HepG2 (cell line): ENCODE data around the gene FRMD8. TPM values are rescaled to one million over a fixed set of nuclear protein-coding genes. Genes with fewer than 3 reads are reported as not detected.

Experiments used
- ETV6 ChIP-seq: sonication (generic); formaldehyde crosslinking; conservative IDR thresholded peaks from 2 replicates; pipeline ENCODE4 v1.4.0; 2020; ENCODE audit warnings: missing genetic modification reagents
- FIP1L1 ChIP-seq: fragments of 200-400 bp; formaldehyde crosslinking; IDR thresholded peaks from 2 replicates; pipeline ENCODE4 v1.6.1; 2018; ENCODE audit warnings: low read depth, mild to moderate bottlenecking, low read length, moderate library complexity, borderline replicate concordance; ENCODE audit not compliant: insufficient read depth
- GATAD2A ChIP-seq: IDR thresholded peaks from 2 replicates; pipeline ENCODE4 v1.6.1; 2016
- HDAC1 ChIP-seq: sonication (generic); formaldehyde crosslinking; IDR thresholded peaks from 2 replicates; pipeline ENCODE4 v1.5.1; 2020; ENCODE audit warnings: mild to moderate bottlenecking, missing genetic modification reagents
- HOXA3 ChIP-seq: sonication (generic); formaldehyde crosslinking; IDR thresholded peaks from 2 replicates; pipeline ENCODE4 v1.5.0; 2020; ENCODE audit warnings: missing genetic modification reagents
- MZF1 ChIP-seq: sonication (generic); formaldehyde crosslinking; IDR thresholded peaks from 2 replicates; pipeline ENCODE4 v1.8.1; 2023; ENCODE audit warnings: mild to moderate bottlenecking, missing genetic modification reagents, borderline replicate concordance
- NFATC3 ChIP-seq: sonication (generic); formaldehyde crosslinking; IDR thresholded peaks from 2 replicates; pipeline ENCODE4 v1.5.1; 2020; ENCODE audit warnings: mild to moderate bottlenecking, missing genetic modification reagents
- REPIN1 ChIP-seq: sonication (generic); formaldehyde crosslinking; IDR thresholded peaks from 2 replicates; pipeline ENCODE4 v1.8.0; 2022; ENCODE audit warnings: missing genetic modification reagents, low read depth, mild to moderate bottlenecking, borderline replicate concordance
- SAFB2 ChIP-seq: sonication (generic); formaldehyde crosslinking; IDR thresholded peaks from 2 replicates; pipeline ENCODE4 v1.5.1; 2020; ENCODE audit warnings: missing genetic modification reagents, low read depth, mild to moderate bottlenecking, borderline replicate concordance
- SAP130 ChIP-seq: IDR thresholded peaks from 2 replicates; pipeline ENCODE4 v1.6.1; 2016; ENCODE audit warnings: low read depth
- ZFP41 ChIP-seq: sonication (generic); formaldehyde crosslinking; IDR thresholded peaks from 2 replicates; pipeline ENCODE4 v1.4.0; 2020; ENCODE audit warnings: mild to moderate bottlenecking, missing genetic modification reagents, borderline replicate concordance
- ZKSCAN8 ChIP-seq: IDR thresholded peaks from 2 replicates; pipeline ENCODE4 v1.6.1; 2016; ENCODE audit warnings: borderline replicate concordance, missing genetic modification reagents, missing compliant biosample characterization
- ZNF256 ChIP-seq: sonication (generic); formaldehyde crosslinking; conservative IDR thresholded peaks from 2 replicates; pipeline ENCODE4 v1.4.0; 2020; ENCODE audit warnings: missing genetic modification reagents
- ZNF350 ChIP-seq: sonication (generic); formaldehyde crosslinking; IDR thresholded peaks from 2 replicates; pipeline ENCODE4 v1.4.0; 2020; ENCODE audit warnings: mild to moderate bottlenecking, low read depth, missing genetic modification reagents, borderline replicate concordance
- ZNF44 ChIP-seq: sonication (generic); formaldehyde crosslinking; IDR thresholded peaks from 2 replicates; pipeline ENCODE4 v1.5.1; 2020; ENCODE audit warnings: mild to moderate bottlenecking, missing genetic modification reagents
- ZNF441 ChIP-seq: sonication (generic); formaldehyde crosslinking; IDR thresholded peaks from 2 replicates; pipeline ENCODE4 v1.7.0; 2021; ENCODE audit warnings: missing genetic modification reagents, borderline replicate concordance
- ZNF550 ChIP-seq: sonication (generic); formaldehyde crosslinking; IDR thresholded peaks from 2 replicates; pipeline ENCODE4 v1.4.0; 2020; ENCODE audit warnings: mild to moderate bottlenecking, missing genetic modification reagents, borderline replicate concordance
- ZNF747 ChIP-seq: sonication (generic); formaldehyde crosslinking; IDR thresholded peaks from 2 replicates; pipeline ENCODE4 v1.8.1; 2023; ENCODE audit warnings: missing genetic modification reagents, mild to moderate bottlenecking, borderline replicate concordance
- polyA plus RNA-seq, 8 experiments: library from polyadenylated mRNA; depleted of rRNA in 3 of 8; stranded (reverse) in 7 of 8; unstranded in 1 of 8; fragments of >200 nt; fragmentation: Illumina TruSeq in 4 of 8; extraction: Trizol in 4 of 8; gene quantifications; 2 replicates each; pipeline versions ENCODE4 v1.2.1 to v1.2.3, GENCODE V29; 2011 to 2016; ENCODE audit warnings: low read depth in 4 of 8, missing spikeins in 1 of 8, mixed read lengths in 1 of 8; ENCODE audit not compliant: insufficient read depth in 1 of 8
- total RNA-seq, 5 experiments: library from RNA; depleted of rRNA; stranded (reverse); fragments of >200 nt; fragmentation: Illumina TruSeq; extraction: Trizol; gene quantifications; 2 replicates each; pipeline ENCODE4 v1.2.3, GENCODE V29; 2016; ENCODE audit warnings: low read depth in 1 of 5
- TF ChIP-seq, protein P1 (sequence below): sonication (generic); formaldehyde crosslinking; IDR thresholded peaks from 2 replicates; pipeline ENCODE4 v1.5.1; 2020; ENCODE audit warnings: mild to moderate bottlenecking, missing genetic modification reagents, moderate library complexity
- TF ChIP-seq, protein P2 (sequence below): sonication (generic); formaldehyde crosslinking; IDR thresholded peaks from 2 replicates; pipeline ENCODE4 v1.5.0; 2020; ENCODE audit warnings: missing genetic modification reagents
- TF ChIP-seq, protein P3 (sequence below): sonication (generic); formaldehyde crosslinking; IDR thresholded peaks from 2 replicates; pipeline ENCODE4 v1.5.0; 2020; ENCODE audit warnings: missing genetic modification reagents, mild to moderate bottlenecking, borderline replicate concordance
- TF ChIP-seq, protein P4 (sequence below): sonication (generic); formaldehyde crosslinking; IDR thresholded peaks from 2 replicates; pipeline ENCODE4 v1.4.0; 2020; ENCODE audit warnings: missing genetic modification reagents

The FRMD8 gene
- total and polyA plus RNA-seq, 2 of the 13 experiments (the other 11 are each of a cell fraction or from before 2014, with no cell fraction given): 5.8 to 20.6 TPM

DNA sequence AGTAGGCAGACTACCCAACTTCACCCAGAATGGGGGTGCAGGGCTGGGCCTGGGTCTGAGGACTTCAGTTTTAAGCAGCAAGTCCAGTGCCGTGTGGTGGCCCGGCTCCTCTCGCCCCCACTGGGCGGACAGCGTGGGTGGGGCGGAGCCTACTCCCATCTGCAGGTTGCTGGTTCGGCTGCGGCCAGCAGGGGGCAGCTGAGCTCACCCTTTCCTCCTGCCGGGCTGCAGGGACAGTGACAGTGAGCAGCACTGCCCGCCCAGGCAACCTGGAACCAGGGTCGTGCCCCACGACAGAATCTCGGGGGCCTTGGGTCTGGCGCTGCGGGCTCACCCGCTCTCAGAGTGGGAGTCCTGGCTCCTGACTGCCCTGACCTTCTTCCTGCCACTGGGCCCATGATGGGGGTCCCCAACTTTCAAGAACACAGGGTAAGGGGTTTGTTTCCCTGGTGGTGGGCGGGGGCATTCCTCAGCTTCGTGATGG lies 29.9 kb downstream of the FRMD8 start (continued):
- TF ChIP-seq, protein P1, sequence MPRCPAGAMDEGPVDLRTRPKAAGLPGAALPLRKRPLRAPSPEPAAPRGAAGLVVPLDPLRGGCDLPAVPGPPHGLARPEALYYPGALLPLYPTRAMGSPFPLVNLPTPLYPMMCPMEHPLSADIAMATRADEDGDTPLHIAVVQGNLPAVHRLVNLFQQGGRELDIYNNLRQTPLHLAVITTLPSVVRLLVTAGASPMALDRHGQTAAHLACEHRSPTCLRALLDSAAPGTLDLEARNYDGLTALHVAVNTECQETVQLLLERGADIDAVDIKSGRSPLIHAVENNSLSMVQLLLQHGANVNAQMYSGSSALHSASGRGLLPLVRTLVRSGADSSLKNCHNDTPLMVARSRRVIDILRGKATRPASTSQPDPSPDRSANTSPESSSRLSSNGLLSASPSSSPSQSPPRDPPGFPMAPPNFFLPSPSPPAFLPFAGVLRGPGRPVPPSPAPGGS (CRISPR knock-in tag): no peak; the same call in 1 of the 2 replicates
- TF ChIP-seq SAP130 (peak; percentile 90), ETV6 (CRISPR knock-in tag) (peak; percentile 42; the same call in 1 of the 2 replicates), GATAD2A (CRISPR knock-in tag) (peak; percentile 66; the same call in 1 of the 2 replicates), ZNF747 (CRISPR knock-in tag) (0 out of 2 replicates have a peak, but pooled peaks have one; percentile 37), NFATC3 (CRISPR knock-in tag) (no peak; the same call in 1 of the 2 replicates), ZNF350 (CRISPR knock-in tag) (peak; percentile 63), ZNF256 (0 out of 2 replicates have a peak, but pooled peaks have one; percentile 36), ZNF441 (CRISPR knock-in tag) (peak; percentile 79; the same call in 1 of the 2 replicates), HDAC1 (CRISPR knock-in tag) (peak; percentile 51; the same call in 1 of the 2 replicates), ZNF44 (CRISPR knock-in tag) (no peak; the same call in 1 of the 2 replicates), SAFB2 (CRISPR knock-in tag) (peak; percentile 56; the same call in 1 of the 2 replicates), HOXA3 (peak; percentile 54; the same call in 1 of the 2 replicates), ZKSCAN8 (CRISPR knock-in tag) (0 out of 2 replicates have a peak, but pooled peaks have one; percentile 14), ZFP41 (CRISPR knock-in tag) (no peak), ZNF550 (CRISPR knock-in tag) (no peak), MZF1 (CRISPR knock-in tag) (no peak), REPIN1 (CRISPR knock-in tag) (peak; percentile 30; the same call in 1 of the 2 replicates), FIP1L1 (peak; percentile 78; the same call in 1 of the 2 replicates)
- TF ChIP-seq, protein P2, sequence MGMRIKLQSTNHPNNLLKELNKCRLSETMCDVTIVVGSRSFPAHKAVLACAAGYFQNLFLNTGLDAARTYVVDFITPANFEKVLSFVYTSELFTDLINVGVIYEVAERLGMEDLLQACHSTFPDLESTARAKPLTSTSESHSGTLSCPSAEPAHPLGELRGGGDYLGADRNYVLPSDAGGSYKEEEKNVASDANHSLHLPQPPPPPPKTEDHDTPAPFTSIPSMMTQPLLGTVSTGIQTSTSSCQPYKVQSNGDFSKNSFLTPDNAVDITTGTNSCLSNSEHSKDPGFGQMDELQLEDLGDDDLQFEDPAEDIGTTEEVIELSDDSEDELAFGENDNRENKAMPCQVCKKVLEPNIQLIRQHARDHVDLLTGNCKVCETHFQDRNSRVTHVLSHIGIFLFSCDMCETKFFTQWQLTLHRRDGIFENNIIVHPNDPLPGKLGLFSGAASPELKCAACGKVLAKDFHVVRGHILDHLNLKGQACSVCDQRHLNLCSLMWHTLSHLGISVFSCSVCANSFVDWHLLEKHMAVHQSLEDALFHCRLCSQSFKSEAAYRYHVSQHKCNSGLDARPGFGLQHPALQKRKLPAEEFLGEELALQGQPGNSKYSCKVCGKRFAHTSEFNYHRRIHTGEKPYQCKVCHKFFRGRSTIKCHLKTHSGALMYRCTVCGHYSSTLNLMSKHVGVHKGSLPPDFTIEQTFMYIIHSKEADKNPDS (CRISPR knock-in tag): 0 out of 2 replicates have a peak, but pooled peaks have one; percentile 15
- TF ChIP-seq, protein P3, sequence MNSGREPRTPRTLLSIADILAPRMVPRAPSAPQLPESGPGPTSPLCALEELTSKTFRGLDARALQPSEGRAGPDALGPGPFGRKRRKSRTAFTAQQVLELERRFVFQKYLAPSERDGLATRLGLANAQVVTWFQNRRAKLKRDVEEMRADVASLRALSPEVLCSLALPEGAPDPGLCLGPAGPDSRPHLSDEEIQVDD (CRISPR knock-in tag): 0 out of 2 replicates have a peak, but pooled peaks have one; percentile 25
- TF ChIP-seq, protein P4, sequence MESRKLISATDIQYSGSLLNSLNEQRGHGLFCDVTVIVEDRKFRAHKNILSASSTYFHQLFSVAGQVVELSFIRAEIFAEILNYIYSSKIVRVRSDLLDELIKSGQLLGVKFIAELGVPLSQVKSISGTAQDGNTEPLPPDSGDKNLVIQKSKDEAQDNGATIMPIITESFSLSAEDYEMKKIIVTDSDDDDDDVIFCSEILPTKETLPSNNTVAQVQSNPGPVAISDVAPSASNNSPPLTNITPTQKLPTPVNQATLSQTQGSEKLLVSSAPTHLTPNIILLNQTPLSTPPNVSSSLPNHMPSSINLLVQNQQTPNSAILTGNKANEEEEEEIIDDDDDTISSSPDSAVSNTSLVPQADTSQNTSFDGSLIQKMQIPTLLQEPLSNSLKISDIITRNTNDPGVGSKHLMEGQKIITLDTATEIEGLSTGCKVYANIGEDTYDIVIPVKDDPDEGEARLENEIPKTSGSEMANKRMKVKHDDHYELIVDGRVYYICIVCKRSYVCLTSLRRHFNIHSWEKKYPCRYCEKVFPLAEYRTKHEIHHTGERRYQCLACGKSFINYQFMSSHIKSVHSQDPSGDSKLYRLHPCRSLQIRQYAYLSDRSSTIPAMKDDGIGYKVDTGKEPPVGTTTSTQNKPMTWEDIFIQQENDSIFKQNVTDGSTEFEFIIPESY (CRISPR knock-in tag): peak; percentile 47; the same call in 1 of the 2 replicates
